SU-DHL-6 (cell line): ENCODE data around the gene MAP3K20.

Experiments
- EZH2phosphoT487 ChIP-seq: fragments of 200-600 bp; sonication (generic), shearing (Covaris generic); conservative IDR thresholded peaks from 2 replicates; pipeline ENCODE4 v1.6.1; 2018; ENCODE audit warnings: mild to moderate bottlenecking, antibody characterized with exemption, low read length, moderate library complexity, mixed read lengths
- TF ChIP-seq, protein P1 (sequence below): fragments of 200-600 bp; sonication (generic); IDR thresholded peaks from one replicate; pipeline ENCODE4 v1.5.1; 2017; ENCODE audit warnings: antibody characterized with exemption, mild to moderate bottlenecking, low read length, moderate library complexity; ENCODE audit not compliant: insufficient read depth, poor library complexity, severe bottlenecking

- TF ChIP-seq, protein P1, sequence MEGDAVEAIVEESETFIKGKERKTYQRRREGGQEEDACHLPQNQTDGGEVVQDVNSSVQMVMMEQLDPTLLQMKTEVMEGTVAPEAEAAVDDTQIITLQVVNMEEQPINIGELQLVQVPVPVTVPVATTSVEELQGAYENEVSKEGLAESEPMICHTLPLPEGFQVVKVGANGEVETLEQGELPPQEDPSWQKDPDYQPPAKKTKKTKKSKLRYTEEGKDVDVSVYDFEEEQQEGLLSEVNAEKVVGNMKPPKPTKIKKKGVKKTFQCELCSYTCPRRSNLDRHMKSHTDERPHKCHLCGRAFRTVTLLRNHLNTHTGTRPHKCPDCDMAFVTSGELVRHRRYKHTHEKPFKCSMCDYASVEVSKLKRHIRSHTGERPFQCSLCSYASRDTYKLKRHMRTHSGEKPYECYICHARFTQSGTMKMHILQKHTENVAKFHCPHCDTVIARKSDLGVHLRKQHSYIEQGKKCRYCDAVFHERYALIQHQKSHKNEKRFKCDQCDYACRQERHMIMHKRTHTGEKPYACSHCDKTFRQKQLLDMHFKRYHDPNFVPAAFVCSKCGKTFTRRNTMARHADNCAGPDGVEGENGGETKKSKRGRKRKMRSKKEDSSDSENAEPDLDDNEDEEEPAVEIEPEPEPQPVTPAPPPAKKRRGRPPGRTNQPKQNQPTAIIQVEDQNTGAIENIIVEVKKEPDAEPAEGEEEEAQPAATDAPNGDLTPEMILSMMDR, result no peak
- TF ChIP-seq EZH2phosphoT487, result no peak
These were observed 31.0 kb upstream of the MAP3K20 start for GRCh38 chr2:173044686-173045085.
